ENCODE data around the gene NUTM1.
"Not testable (repeated sequence)": the region's sequence is repeated elsewhere in the genome, so short reads cannot be mapped to it uniquely, and the experiment has no call there.

NUTM1 gene

DNA sequence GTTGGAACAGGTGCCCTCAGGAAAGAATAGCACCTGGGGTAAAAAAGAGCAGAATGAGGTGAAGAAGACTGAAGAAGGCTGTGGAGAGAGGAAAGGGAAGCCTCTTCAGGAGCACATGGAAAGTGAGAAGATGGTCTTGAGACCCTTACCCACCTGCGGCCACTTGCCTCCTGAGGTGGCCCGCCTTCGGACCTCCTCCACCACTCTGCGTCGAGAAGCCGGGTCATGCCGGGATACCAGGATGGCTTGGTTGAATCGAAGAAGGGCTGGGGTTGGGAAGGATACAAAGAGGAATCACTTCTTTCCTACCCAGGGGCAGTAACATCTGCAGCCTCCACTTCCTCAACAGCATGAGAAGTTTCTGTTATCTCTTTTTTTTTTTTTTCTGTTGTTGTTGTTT is 20.9 kb downstream of the NUTM1 start:
- no peak for DNase-seq (ENCODE audit: low read depth in 3 of 3, low spot score in 1 of 3)

DNA sequence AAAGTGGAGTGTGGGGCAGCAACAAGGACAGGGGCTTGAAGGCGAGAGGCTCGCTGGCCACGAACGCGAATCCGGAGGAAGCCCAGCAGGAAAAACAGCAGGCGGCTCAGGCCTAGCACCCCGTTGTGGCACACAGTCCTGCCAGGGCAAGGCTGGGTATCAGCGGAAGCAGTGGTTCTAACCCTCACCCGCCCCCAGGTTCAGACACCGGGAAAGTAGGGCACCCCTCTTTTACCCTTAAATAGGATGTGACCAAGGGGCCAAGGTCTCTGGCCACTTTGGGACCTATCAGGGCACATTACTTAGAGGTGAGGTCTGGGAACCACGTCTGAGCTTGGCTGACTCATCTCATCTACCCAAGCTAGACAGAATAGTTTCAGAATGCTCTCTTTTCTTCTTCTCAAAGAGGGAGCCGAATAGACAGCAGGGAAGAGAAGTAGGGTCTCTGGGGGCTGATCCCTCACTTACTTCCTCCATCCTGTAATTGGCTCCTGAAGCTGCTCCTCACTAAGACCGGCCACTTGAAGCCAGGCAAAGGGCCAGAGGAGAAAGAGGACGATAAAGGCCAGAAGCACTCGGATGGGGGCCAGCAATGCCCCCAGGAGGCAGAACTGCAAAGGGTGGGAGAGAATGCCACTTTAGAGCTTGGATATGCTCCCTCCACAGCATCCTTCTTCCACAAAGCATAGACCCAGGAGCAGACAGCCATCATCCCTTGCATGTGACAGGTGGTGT is 22.1 kb downstream of the NUTM1 start:
- no peak for DNase-seq (ENCODE audit: low read depth in 3 of 3, low spot score in 1 of 3)

DNA sequence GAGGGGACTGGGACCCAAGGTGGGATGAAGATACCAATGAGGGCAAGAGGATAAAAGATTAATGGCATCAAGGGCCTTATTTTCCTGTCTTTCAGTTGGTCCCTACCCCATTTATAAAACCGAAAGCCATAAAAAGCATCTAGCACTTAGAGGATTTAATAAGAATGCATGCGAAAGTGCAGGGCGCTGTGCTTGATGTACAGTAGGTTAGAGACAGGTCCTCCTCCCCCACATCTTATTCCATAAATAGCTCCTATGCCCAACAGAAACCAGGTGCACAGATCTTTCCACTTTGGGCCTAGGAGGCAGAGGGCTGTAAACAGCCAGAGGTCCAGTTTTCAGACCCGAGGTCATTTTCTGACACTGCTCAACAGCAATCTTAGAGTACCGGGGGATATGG is 22.7 kb downstream of the NUTM1 start:
- no peak for DNase-seq (ENCODE audit: low read depth in 3 of 3, low spot score in 1 of 3)

DNA sequence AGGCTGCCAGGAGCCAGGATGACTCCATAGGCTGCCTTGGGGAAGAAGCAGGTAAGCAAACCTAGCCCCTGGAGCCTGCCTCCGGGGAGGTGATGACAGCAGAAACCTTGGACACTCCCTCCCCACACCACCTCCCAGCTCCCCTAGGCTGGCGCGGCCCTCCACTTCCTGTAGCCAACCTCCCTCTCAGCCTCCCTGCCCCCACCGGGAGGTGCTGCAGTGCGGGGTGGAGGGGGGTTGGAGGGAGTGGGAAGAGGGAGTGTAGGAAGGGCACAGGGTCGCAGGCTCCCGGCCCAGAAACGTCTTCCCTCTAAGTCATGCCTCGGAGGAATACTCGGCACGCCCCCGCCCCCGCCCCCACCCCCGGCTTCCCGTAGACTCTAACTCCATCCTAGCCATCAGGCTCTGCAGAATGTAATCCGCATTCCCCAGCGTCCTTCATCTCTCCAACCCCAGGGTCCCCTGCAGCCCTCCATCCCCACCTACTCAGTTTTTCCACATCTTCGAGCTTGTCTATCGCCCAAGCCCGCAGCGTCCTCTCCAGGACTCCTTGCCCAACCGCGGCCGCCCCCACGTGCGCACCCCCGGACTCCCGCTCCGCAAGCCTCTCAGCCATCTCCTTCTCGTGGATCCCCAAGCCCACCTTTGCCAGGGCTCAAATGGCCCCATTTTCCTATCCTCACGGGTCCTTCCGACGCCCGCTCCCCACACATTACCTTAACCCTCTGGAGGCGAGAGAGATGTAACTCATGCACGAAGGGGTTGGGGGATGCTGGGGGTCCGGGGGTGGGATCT is 23.4 kb downstream of the NUTM1 start:
- peak in 1 of 3 donors; percentile 25 for DNase-seq (ENCODE audit: low read depth in 3 of 3, low spot score in 1 of 3)

DNA sequence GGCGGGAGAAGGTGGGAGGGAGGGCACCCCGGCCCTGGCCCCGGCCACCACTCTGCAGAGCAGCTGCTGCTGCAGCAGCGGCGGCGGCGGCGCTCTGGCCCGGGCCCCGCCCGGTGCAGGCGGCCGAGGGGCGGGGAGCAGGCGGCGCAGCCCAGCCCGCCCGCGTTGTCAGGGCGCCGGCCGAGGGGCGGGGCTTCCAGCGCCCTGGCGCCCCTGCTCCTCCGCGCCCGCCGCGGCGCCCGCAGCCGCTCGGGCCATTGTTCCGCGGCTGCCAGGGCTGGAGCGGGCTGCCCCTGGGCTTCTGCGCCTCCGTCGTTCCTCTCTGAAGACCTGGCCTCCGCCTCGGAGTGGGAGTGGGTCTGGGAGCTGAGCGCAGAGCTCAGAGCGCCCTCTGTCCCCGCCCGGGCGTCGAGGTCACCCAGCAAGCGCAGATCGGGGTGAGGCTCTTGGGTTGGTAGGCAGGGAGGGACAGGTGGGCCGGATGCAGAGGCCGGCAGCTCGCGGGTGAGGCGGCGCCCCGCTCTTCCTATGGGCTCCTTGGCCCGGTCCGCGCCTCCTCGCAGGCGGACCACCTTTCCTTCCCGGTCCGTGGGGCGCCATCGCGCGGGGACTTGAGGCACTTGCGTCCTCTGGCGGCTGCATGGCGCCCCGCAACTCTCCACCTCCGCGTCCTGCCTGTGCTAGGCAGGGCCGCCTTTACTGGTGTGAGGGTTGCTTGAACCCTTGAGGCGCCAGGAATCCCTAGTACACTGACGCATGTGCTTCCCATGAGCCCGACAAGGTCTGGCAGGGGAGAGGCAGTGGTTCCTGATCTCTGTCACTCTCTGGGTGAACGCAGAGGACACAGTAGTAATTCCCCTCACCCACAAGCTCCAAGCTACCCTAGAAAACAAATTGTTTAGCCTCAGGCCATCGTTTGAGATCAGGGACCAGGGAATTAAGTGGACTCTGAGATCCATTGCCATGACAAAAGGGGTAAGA is 24.3 kb downstream of the NUTM1 start, which contains the start of gene LPCAT4:
Gene LPCAT4 (minus strand): TSS at position 96 of the 981 bp plus-strand sequence. CDS start 96 bp downstream, outside the sequence.
- peak; percentile 73 to 78 (median 77) for DNase-seq (ENCODE audit: low read depth in 3 of 3, low spot score in 1 of 3)

DNA sequence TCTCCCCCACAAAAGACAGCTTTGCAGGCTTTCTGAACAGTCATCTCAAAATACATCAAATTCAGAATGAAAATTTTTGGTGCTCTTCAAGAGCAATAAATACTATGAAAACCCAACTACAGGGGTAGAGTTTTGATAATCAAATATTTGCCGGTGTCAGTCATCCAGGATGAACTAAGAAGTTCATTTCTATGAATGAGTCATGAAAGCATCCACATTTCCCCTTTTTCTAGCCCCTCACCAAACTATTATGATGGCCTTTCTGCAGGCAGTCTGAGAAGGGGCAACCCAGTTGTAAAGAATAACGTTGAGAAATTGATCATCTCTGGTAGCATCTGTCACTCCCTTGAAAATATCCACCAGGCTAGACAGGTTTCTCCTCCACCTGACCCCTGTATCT is 27.0 kb downstream of the NUTM1 start:
- DNase-seq (ENCODE audit: low read depth in 3 of 3, low spot score in 1 of 3) = no peak

DNA sequence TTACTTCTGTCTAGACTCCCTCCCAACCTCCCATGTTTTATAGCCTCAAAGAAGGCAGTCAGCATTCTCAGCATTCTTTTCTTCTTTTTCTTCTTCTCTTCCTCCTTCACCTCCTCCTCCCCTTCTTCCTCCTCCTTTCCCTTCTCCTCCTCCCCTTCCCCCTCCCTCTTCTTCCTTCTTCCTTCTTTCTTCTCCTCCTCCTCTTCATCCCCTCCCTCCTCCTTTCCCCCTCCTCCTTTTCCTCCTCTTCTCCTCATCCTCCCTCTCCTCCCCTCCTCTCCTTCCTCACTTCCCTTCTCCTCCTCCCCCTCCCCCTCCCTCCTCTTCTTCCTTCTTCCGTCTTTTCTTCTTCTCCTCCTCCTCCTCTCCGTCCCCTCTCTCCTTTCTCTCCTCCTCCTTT is 27.5 kb downstream of the NUTM1 start:
- no peak for DNase-seq (ENCODE audit: low read depth in 3 of 3, low spot score in 1 of 3)

DNA sequence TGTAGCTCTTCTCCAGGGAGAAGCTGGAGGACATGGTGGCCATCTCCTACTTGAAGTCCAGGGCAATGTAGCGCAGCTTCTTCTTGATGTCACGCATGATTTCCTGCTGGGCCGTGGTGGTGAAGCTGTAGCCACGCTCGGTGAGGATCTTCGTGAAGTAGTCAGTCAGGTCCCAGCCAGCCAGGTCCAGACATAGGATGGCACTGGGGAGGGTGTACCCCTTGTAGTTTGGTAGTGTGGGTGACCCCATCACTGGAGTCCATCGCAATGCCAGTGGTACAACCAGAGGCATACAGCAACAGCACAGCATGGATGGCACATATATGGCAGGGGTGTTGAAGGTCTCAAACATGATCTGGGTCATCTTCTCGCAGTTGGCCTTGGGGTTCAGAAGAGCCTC is 30.8 kb downstream of the NUTM1 start:
- no peak for DNase-seq (ENCODE audit: low read depth in 3 of 3, low spot score in 1 of 3)

DNA sequence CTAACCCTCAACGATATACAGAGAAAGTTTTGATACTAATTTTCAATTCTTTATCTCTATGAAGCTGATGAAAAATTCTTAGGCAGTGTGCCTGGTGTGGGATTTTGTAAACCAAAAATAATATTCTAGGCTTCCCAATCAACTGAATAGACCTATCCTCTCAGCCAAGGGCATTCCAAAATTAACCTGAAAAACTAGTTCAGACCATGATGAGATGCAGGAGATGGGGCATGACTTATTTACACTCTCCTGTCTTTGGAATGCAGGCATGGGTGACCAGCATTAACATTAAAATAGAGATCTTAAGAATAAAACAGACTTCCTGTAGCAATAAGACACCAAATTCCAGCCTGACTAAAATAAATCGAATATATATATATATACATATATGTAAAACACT is 31.7 kb downstream of the NUTM1 start:
- DNase-seq (ENCODE audit: low read depth in 3 of 3, low spot score in 1 of 3) = no peak

DNA sequence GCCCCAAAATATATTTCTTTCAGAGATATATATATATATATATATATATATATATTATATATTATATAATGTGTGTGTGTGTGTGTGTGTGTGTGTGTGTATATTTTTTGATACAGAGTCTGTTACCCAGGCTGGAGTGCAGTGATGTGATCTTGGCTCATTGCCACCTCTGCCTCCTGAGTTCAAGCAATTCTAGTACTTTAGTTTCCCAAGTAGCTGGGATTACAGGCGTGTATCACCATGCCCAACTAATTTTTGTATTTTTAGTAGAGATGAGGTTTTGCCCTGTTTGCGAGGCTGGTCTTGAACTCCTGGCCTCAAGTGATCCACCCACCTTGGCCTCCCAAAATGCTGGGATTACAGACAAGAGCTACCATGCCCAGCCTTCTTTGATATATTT is 32.4 kb downstream of the NUTM1 start:
- not testable (repeated sequence) for DNase-seq (ENCODE audit: low read depth in 3 of 3, low spot score in 1 of 3)

DNA sequence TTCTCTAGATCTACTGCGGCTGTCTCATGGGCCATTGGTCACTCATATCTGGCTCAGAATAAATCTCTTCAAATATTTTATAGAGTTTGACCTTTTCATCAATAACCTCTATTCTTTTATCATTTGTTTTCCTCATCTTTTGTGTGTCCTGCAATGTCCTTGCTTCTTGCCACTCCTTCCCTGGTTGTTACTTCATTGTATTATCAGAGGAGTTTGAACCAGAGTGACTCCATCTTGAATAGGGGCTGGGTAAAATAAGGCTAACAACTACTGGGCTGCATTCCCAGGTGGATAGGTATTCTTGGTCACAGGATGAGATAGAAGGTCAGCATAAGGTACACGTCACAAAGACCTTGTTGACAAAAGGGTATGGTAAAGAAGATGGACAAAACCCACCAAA is 33.7 kb downstream of the NUTM1 start:
- DNase-seq (ENCODE audit: low read depth in 3 of 3, low spot score in 1 of 3) = no peak

DNA sequence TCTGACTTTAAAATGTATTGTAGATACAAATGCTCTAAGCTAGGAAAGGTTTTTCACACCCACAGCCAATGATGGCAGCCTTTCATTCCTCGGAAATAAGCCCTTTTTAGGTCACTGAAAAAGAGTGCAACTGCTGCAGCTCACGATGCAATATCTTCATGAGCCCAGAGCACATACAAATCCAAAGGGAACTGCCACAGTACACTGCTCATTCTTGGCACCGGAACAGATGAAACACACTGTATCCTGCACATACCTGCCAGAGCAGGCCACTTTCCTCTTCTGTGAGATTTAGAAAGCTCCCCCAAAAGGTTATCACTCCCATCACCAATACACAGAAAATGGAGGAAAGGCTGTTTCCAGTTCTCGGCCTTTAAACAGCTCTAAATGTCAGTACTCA is 37.4 kb downstream of the NUTM1 start:
- not testable (repeated sequence) for DNase-seq (ENCODE audit: low read depth in 3 of 3, low spot score in 1 of 3)

DNA sequence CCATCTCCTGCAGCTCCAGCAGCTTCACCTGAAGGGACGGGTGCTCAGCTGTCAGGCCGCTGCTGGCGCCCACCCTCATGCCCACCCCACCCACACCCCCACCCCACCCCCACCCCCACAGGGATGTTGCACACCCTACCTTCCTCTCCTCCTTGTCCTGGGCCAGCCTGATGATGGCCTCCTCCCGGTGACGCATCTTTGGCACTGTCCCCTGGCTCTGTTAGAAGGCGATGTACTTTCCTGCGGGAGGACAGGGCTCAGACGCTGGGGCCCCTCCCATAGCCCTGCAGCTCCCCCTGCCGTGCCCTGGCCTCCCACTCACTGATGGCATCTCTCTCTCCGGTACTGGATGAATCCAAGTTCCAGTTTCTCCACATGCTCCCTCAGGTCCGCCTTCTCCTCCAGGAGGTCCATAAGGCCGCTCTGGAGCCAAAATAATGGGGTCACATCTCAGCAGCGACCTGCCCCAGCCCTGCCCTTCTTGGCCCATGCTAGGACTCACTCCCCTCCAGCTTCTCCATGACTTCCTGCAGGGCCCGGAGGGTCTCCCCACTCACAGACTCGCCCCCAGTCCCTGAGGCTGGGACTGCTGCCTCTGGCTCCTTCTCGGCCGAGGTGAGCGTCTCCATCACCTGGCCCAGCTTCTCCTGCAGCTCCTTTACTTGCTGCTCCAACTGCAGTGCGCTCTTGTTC is 38.9 kb downstream of the NUTM1 start:
- not testable (repeated sequence) for DNase-seq (ENCODE audit: low read depth in 3 of 3, low spot score in 1 of 3)

DNA sequence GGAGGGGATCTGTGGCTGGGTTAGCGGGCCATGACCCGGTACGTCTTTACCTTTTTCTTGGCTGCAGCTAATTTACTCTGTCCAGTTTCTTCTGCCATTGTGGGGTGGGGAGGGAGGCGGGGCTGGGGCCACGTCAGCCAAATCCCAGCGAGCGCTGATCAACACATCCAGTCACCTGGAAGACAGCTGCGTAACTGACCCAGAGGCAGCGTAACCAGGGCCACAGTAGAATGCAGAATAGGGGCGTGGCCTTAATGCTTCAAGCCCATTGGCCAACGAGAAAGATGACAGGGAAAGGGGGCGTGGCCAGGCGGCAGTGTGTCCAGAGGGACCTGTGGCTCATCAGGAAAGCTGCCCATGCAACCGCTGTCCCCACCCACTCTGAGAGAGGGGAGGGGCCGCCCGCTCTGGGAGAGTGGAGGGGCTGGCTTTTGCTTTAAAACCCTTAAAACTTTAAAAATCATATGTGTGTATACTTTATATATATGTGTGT is 46.5 kb downstream of the NUTM1 start:
- DNase-seq (ENCODE audit: low read depth in 3 of 3, low spot score in 1 of 3) = not testable (repeated sequence)

DNA sequence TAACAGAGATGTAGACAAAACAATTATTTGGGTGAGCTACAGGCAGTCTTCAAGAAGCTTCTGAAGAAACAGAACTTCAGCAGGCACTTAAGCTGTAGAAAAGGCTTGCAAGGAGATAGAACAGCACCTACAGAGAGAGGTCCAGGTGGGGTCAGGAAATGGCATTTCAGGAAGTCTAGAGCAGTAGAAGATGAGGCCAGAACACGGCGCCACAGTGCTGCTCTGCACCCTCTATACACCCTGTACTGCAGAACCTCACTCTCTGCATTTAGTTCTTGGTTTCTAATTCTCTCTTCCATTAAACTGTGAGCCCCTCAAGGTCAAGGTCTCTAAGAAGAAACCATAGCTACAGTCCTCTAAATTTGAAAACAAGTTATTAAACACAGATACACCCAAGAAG is 49.9 kb downstream of the NUTM1 start:
- DNase-seq (ENCODE audit: low read depth in 3 of 3, low spot score in 1 of 3) = not testable (repeated sequence)

DNA sequence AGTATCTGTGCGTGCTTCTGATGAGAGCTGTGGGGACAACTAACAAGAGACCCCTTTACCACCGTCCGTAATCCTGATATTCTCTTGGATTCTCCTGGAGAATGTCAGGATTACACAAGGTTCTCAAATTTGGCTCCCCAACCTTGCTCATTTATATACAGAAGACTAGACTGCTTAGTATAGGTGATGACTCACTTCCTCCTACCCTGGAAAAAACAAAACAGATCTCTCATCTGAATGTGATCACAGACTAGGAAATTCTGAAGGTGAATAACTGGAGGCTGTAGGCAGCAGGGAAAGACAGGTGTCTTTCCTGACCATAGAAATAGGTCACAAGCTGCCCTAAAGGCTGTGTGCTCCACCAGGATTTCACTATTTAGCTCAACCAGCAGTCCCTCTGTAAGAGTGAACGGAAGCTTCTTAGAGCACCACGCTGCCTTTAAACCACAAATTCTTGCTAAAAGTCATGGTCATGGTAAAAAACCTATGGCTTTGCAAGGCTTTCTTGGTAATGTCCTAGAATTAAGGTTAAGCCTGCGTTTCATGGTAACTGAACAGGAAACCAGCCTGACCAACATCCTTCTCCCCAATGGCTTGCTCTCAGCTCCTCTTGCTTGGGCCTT is 54.6 kb downstream of the NUTM1 start:
- DNase-seq (ENCODE audit: low read depth in 3 of 3, low spot score in 1 of 3) = not testable (repeated sequence)

DNA sequence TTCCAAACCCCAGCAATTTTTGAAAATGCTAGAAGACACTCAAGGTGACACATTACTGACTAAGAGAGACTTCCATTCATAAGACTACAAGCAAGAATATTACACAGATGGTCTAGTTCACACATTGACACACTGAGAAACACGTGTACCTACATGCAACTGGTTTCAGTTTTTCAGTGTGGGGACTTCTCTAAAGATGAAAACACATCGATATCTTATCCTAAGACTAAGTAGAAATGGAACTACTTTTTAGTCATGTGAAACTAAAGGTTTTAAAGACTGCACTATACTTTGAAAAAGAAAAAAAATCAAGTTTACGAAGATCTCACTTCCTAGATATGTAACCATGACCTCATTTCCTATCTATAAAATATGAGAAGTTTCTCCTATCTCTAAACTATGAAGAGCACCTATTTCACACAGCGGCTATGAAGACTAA is 60.1 kb downstream of the NUTM1 start:
- DNase-seq (ENCODE audit: low read depth in 3 of 3, low spot score in 1 of 3) = not testable (repeated sequence)

DNA sequence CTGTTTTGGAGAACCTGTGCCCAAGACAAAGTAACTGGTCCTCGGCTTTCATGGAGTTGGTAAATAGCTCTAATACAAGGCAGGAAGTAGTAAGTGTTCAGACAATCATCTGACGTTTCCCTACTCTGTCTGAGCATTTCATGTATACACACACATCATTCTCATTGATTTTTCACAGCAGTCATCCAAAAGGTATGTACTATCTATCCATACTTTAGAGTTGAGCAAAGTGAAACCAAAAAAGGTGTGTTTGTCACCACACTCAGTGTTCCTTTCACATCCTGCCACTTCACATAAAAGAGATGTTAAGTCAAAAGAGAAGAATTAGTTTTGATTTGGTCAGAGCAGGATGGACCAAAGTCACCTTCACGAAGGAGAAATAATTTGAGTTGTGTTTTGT is 60.8 kb downstream of the NUTM1 start:
- DNase-seq (ENCODE audit: low read depth in 3 of 3, low spot score in 1 of 3) = not testable (repeated sequence)
